ENCODE data around the gene APCDD1.

GRCh38 chr18:10461989-10462388 is 7.6 kb downstream of the APCDD1 start:
- TF ChIP-seq POLR2A (IDR thresholded peaks at IDR 0.05) (no peak), CTCF (IDR thresholded peaks at IDR 0.05 in 4 of 5, conservative IDR thresholded peaks at IDR 0.05 in 1 of 5) (no peak)
